ENCODE results near the gene NPTXR.

The NPTXR gene

DNA sequence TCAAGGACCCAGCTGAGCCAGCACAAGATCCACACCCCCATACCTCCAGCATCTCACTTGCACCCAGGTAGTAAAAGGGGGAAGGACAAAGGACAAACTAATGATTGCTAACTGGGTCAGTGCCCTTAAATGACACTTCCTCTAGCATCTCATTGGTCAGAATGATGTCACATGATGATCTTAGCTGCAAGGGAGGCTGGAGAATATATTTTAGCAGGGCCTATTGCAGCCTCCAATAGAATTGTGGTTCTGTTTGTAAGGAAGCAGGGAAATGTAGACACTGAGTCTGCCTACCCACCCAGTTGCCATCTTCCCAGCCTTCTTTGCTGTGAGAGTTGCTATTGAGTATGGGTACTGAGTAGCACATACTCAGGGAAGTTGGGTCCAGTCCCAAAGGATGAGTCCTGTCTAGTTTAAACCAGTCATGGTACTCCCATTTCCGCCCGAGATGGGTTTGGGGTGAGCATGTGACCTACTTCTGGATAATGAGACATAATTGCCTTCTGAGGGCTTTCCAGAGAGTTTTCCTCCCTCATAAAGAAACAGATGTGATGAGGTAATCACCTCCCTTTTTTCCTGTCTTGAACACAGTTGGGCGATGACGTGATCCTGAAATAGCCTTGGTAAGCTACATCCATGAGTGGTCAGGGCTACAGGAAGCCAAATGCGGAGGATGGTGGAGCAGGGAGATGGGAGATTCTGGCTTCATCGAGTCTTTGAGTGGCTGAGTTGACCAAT, 44.4 kb downstream of the NPTXR start:
- DNase-seq (ENCODE audit: low read depth) = no peak

DNA sequence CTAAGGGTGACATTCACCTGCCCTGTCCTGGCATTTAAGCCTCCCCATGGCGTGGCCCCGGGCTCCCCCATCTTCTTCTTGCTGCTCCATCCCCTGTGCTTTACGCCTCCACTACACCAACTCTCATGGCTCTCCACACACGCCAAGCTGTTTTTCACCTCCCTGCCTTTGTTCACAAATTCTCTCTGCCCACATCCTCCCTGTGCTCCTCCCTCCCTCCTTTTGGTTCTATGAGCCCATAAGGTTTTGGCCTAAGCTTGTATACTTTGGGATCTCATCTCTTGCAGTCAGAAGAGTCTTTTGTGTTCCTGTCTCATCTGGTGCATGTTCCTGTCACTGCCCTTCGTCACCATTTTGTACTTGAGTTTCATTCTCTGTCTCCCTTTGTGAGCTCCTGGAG, 45.3 kb downstream of the NPTXR start:
- no peak overlapping the region for H3K4me3 ChIP-seq (ENCODE audit: low read depth, low read length)
- no peak for DNase-seq (ENCODE audit: low read depth)
- TF ChIP-seq, protein P1, sequence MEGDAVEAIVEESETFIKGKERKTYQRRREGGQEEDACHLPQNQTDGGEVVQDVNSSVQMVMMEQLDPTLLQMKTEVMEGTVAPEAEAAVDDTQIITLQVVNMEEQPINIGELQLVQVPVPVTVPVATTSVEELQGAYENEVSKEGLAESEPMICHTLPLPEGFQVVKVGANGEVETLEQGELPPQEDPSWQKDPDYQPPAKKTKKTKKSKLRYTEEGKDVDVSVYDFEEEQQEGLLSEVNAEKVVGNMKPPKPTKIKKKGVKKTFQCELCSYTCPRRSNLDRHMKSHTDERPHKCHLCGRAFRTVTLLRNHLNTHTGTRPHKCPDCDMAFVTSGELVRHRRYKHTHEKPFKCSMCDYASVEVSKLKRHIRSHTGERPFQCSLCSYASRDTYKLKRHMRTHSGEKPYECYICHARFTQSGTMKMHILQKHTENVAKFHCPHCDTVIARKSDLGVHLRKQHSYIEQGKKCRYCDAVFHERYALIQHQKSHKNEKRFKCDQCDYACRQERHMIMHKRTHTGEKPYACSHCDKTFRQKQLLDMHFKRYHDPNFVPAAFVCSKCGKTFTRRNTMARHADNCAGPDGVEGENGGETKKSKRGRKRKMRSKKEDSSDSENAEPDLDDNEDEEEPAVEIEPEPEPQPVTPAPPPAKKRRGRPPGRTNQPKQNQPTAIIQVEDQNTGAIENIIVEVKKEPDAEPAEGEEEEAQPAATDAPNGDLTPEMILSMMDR (IDR thresholded peaks at IDR 0.05; ENCODE audit: low read depth, low read length, missing control alignments) = no peak

More for the DNA sequence above, 44.4 kb downstream of the NPTXR start:
- TF ChIP-seq, protein P1 (IDR thresholded peaks at IDR 0.05; ENCODE audit: low read depth, low read length, missing control alignments) = no peak
- no peak overlapping the region for H3K4me3 ChIP-seq (ENCODE audit: low read depth, low read length)

GRCh38 chr22:38796262-38796957, 47.4 kb downstream of the NPTXR start:
- DNase-seq (ENCODE audit: low read depth) = no peak
- no peak overlapping the region for H3K4me3 ChIP-seq (ENCODE audit: low read depth, low read length)
- TF ChIP-seq, protein P1 (IDR thresholded peaks at IDR 0.05; ENCODE audit: low read depth, low read length, missing control alignments) = no peak

- DNase-seq (ENCODE audit: low read depth) = no peak
- H3K4me3 ChIP-seq (ENCODE audit: low read depth, low read length) = no peak overlapping the region
- TF ChIP-seq, protein P1 (IDR thresholded peaks at IDR 0.05; ENCODE audit: low read depth, low read length, missing control alignments) = no peak
Observed at GRCh38 chr22:38795569-38795968, 48.3 kb downstream of the NPTXR start.

- peak within 1 kb of the TSS; percentile 84 for H3K4me3 ChIP-seq (ENCODE audit: low read depth, low read length)
- TF ChIP-seq, protein P1 (IDR thresholded peaks at IDR 0.05; ENCODE audit: low read depth, low read length, missing control alignments) = no peak
- DNase-seq (ENCODE audit: low read depth) = peak; percentile 97
Observed at GRCh38 chr22:38793721-38794466, 49.9 kb downstream of the NPTXR start, which contains the start of gene DNAL4. TSS of gene DNAL4 (minus strand) at chr22:38794143. CDS start at chr22:38782731, 11,412 bp downstream.

GRCh38 chr22:38793317-38793716, 50.5 kb downstream of the NPTXR start:
- DNase-seq (ENCODE audit: low read depth) = no peak
- TF ChIP-seq, protein P1 (IDR thresholded peaks at IDR 0.05; ENCODE audit: low read depth, low read length, missing control alignments) = no peak
- H3K4me3 ChIP-seq (ENCODE audit: low read depth, low read length) = peak overlapping the region; percentile 84

Measured in GM12864 (cell line).